ENCODE results near the gene ZFYVE26.
A peak's percentile ranks its signal among the peaks of the same experiment; 100 is the strongest.
"Not testable (repeated sequence)": the region's sequence is repeated elsewhere in the genome, so short reads cannot be mapped to it uniquely, and the experiment has no call there.

The ZFYVE26 gene

DNA sequence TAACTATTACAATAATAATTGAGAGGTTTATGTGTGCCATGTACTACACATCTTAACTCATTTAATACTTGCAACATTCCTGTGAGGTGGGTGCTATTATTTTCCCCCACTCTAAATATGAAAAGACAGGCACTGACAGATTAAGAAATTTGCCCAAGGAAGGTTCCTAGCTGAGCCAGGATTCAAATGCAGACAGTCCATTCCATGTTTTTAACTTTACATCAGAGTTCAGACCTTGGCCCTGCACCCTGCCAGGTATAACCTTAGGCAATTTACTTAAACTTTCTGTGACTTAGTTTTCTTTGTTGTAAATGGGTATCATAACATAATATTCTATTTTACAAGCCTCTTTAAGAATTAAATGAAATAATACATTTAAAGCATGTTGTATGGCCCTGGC is 88.1 kb downstream of the ZFYVE26 start:
- Histone ChIP-seq H3K27me3 (ENCODE audit: control insufficient read depth in 1 of 2, insufficient read depth in 2 of 2, low read length in 2 of 2) (no peaks in the 10 kb centered on the region), H3K9ac (ENCODE audit: low read length in 2 of 2) (no peak overlapping the region), H3K27ac (ENCODE audit: low read length) (no peak overlapping the region)

DNA sequence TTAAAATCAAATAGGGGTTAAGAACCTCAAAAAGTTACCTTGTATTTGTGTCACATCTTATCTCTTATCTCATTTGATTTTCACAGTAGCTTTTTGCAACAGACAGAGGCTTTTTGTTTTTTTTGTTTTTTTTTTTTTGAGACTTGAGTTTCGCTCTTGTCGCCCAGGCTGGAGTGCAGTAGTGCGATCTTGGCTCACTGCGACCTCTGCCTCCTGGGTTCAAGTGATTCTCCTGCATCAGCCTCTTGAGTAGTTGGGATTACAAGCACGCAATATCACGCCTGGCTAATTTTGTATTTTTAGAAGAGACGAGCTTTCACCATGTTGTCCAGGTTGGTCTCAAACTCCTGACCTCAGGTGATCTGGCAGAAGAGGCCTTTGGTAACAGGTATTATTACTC is 89.0 kb downstream of the ZFYVE26 start:
- no peak overlapping the region for H3K27ac ChIP-seq (ENCODE audit: low read length)
- no peaks in the 10 kb centered on the region for H3K36me3 ChIP-seq (ENCODE audit: control insufficient read depth in 2 of 2, insufficient read depth in 2 of 2, low read length in 2 of 2)
- no peaks in the 10 kb centered on the region for H3K27me3 ChIP-seq (ENCODE audit: control insufficient read depth in 1 of 2, insufficient read depth in 2 of 2, low read length in 2 of 2)
- no peak overlapping the region for H3K9ac ChIP-seq (ENCODE audit: low read length in 2 of 2)
- peaks cover 5% of the 10 kb centered on the region for H3K4me1 ChIP-seq (ENCODE audit: control insufficient read depth, insufficient read depth, low read length)
- H3K9me3 ChIP-seq (ENCODE audit: control insufficient read depth in 2 of 2, low read length in 2 of 2), result no peaks in the 10 kb centered on the region
- no peak overlapping the region for H3K4me3 ChIP-seq (ENCODE audit: low read length in 2 of 2)

More for the DNA sequence above, 88.1 kb downstream of the ZFYVE26 start:
- Histone ChIP-seq H3K9me3 (ENCODE audit: control insufficient read depth in 2 of 2, low read length in 2 of 2) (no peaks in the 10 kb centered on the region), H3K4me1 (ENCODE audit: control insufficient read depth, insufficient read depth, low read length) (no peaks in the 10 kb centered on the region), H3K36me3 (ENCODE audit: control insufficient read depth in 2 of 2, insufficient read depth in 2 of 2, low read length in 2 of 2) (no peaks in the 10 kb centered on the region), H3K4me3 (ENCODE audit: low read length in 2 of 2) (no peak overlapping the region)

DNA sequence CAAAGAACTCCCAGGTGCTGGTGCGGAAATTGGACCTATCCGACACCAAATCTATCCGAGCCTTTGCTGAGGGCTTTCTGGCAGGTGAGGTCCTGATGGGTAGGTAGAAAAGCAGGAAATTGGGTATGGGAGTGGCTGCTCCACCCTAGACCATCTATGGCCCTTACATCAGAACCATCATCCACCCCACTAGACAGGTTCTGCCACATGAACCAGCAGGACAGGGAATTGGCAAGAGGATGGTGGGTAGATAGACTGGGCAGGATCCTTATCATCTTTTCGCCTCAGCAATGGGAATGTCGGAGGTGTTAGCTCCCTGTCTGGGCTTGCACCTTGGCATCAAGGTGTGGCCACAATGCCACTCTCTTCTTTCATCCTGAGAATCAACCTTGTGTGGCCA is 91.2 kb downstream of the ZFYVE26 start:
- no peak overlapping the region for H3K9ac ChIP-seq (ENCODE audit: low read length in 2 of 2)
- H3K27me3 ChIP-seq (ENCODE audit: control insufficient read depth in 1 of 2, insufficient read depth in 2 of 2, low read length in 2 of 2), result no peaks in the 10 kb centered on the region
- no peaks in the 10 kb centered on the region for H3K36me3 ChIP-seq (ENCODE audit: control insufficient read depth in 2 of 2, insufficient read depth in 2 of 2, low read length in 2 of 2)
- H3K4me3 ChIP-seq (ENCODE audit: low read length in 2 of 2), result no peak overlapping the region
- no peak overlapping the region for H3K27ac ChIP-seq (ENCODE audit: low read length)
- H3K4me1 ChIP-seq (ENCODE audit: control insufficient read depth, insufficient read depth, low read length), result peaks cover 10% of the 10 kb centered on the region
- H3K9me3 ChIP-seq (ENCODE audit: control insufficient read depth in 2 of 2, low read length in 2 of 2), result no peaks in the 10 kb centered on the region

DNA sequence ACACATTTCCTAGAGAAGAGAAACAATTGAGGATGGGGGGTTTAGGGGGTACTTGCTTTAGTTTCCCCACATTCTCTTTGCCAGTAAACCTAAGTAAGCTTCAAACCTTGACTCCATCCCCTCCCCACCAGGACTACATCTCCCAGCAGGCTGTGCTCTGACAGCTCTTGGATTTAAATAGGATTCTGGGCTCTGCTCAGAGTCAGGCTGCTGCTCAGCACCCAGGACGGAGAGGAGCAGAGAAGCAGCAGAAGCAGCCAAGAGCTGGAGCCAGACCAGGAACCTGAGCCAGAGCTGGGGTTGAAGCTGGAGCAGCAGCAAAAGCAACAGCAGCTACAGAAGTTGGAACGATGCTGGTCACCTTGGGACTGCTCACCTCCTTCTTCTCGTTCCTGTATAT is 94.1 kb downstream of the ZFYVE26 start:
- no peak overlapping the region for H3K9ac ChIP-seq (ENCODE audit: low read length in 2 of 2)
- no peaks in the 10 kb centered on the region for H3K9me3 ChIP-seq (ENCODE audit: control insufficient read depth in 2 of 2, low read length in 2 of 2)
- peaks cover 10% of the 10 kb centered on the region for H3K4me1 ChIP-seq (ENCODE audit: control insufficient read depth, insufficient read depth, low read length)
- H3K27ac ChIP-seq (ENCODE audit: low read length), result no peak overlapping the region
- no peaks in the 10 kb centered on the region for H3K36me3 ChIP-seq (ENCODE audit: control insufficient read depth in 2 of 2, insufficient read depth in 2 of 2, low read length in 2 of 2)
- no peaks in the 10 kb centered on the region for H3K27me3 ChIP-seq (ENCODE audit: control insufficient read depth in 1 of 2, insufficient read depth in 2 of 2, low read length in 2 of 2)
- H3K4me3 ChIP-seq (ENCODE audit: low read length in 2 of 2), result peak overlapping the region in 1 of 2 donors; percentile 35

DNA sequence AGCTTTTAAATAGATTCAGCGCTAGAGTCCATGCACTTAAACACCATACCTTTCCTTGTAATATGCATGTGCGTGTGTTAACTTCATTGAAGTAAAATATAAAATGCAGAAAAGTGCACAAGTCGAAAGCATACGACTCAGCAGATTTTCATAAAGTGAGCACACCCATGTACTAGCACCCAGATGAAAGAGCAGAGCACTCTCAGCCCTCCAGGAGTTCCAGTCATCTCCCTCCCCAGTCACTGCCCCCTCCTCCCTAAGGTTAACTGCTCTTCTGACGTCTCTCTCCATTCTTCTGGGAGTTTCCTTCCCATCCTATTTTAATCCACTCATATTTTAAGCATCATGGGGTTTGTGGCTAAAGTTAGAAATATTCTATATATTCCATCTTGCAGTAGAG is 94.5 kb downstream of the ZFYVE26 start:
- no peaks in the 10 kb centered on the region for H3K27me3 ChIP-seq (ENCODE audit: control insufficient read depth in 1 of 2, insufficient read depth in 2 of 2, low read length in 2 of 2)
- no peaks in the 10 kb centered on the region for H3K36me3 ChIP-seq (ENCODE audit: control insufficient read depth in 2 of 2, insufficient read depth in 2 of 2, low read length in 2 of 2)
- H3K4me1 ChIP-seq (ENCODE audit: control insufficient read depth, insufficient read depth, low read length), result peaks cover 10% of the 10 kb centered on the region
- H3K4me3 ChIP-seq (ENCODE audit: low read length in 2 of 2), result peak overlapping the region in 1 of 2 donors; percentile 35
- H3K9ac ChIP-seq (ENCODE audit: low read length in 2 of 2), result no peak overlapping the region
- no peaks in the 10 kb centered on the region for H3K9me3 ChIP-seq (ENCODE audit: control insufficient read depth in 2 of 2, low read length in 2 of 2)
- no peak overlapping the region for H3K27ac ChIP-seq (ENCODE audit: low read length)

DNA sequence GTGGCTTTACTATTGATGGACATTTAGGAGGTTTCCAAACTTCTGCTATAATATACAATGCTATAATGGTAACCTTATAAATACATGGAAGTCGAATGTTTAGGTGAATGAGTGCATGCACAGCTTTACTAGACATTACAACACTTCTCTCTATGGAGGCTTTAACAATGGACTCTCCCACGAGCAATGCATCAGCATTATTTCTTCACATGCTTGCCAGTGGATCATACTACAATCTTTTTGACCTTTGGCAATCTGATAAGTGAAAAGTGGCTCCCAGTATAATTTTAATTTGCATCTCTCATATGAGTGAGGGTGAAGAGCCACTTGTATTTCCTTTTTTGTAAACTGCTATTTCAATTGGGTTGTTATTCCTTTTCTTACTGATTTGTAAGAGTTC is 96.5 kb downstream of the ZFYVE26 start:
- H3K27me3 ChIP-seq (ENCODE audit: control insufficient read depth in 1 of 2, insufficient read depth in 2 of 2, low read length in 2 of 2), result no peaks in the 10 kb centered on the region
- no peak overlapping the region for H3K27ac ChIP-seq (ENCODE audit: low read length)
- H3K4me1 ChIP-seq (ENCODE audit: control insufficient read depth, insufficient read depth, low read length), result peaks cover 10% of the 10 kb centered on the region
- H3K9me3 ChIP-seq (ENCODE audit: control insufficient read depth in 2 of 2, low read length in 2 of 2), result no peaks in the 10 kb centered on the region
- H3K4me3 ChIP-seq (ENCODE audit: low read length in 2 of 2), result no peak overlapping the region
- no peaks in the 10 kb centered on the region for H3K36me3 ChIP-seq (ENCODE audit: control insufficient read depth in 2 of 2, insufficient read depth in 2 of 2, low read length in 2 of 2)
- H3K9ac ChIP-seq (ENCODE audit: low read length in 2 of 2), result no peak overlapping the region

DNA sequence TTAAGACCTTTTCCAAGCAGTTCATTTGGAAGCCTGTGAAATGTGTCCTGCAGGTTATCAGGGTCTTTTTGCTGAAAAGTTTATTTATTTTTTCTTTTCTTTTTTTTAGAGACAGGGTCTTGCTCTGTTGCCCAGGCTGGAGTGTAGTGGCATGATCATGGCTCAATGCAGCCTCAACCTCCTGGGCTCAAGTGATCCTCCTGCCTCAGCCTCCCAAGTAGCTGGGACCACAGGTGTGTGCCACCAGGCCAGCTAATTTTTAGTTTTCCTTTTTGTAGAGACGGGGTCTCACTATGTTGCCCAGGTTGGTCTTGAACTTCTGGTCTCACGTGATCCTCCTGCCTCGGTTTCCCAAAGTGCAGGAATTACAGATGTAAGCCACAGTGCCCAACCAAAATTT is 97.0 kb downstream of the ZFYVE26 start:
- H3K27me3 ChIP-seq (ENCODE audit: control insufficient read depth in 1 of 2, insufficient read depth in 2 of 2, low read length in 2 of 2); H3K9ac ChIP-seq (ENCODE audit: low read length in 2 of 2); H3K36me3 ChIP-seq (ENCODE audit: control insufficient read depth in 2 of 2, insufficient read depth in 2 of 2, low read length in 2 of 2); H3K27ac ChIP-seq (ENCODE audit: low read length); H3K4me3 ChIP-seq (ENCODE audit: low read length in 2 of 2); H3K9me3 ChIP-seq (ENCODE audit: control insufficient read depth in 2 of 2, low read length in 2 of 2): not testable (repeated sequence)
- peaks cover 10% of the 10 kb centered on the region for H3K4me1 ChIP-seq (ENCODE audit: control insufficient read depth, insufficient read depth, low read length)

DNA sequence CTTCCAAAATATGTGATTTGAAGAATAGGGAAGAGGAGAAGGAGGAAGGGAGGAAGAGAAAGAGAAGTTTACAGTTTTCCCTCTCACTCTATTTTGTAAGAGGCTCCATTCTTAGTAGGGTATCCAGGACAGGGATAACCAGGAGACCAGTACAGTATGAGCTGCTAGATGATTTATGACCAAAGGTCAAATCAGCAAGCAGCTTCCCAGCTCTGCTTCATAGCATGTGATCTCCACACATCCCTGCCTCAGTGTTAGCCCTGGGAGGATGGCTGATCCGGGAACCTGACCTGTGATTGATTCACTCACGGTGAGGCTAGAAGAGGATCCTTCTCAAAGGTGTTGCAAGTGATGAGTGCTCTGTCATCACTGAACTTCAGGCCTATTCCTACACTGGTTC is 98.1 kb downstream of the ZFYVE26 start:
- H3K27me3 ChIP-seq (ENCODE audit: control insufficient read depth in 1 of 2, insufficient read depth in 2 of 2, low read length in 2 of 2), result no peaks in the 10 kb centered on the region
- H3K9me3 ChIP-seq (ENCODE audit: control insufficient read depth in 2 of 2, low read length in 2 of 2), result no peaks in the 10 kb centered on the region
- peaks cover 10% of the 10 kb centered on the region for H3K4me1 ChIP-seq (ENCODE audit: control insufficient read depth, insufficient read depth, low read length)
- no peak overlapping the region for H3K27ac ChIP-seq (ENCODE audit: low read length)
- H3K4me3 ChIP-seq (ENCODE audit: low read length in 2 of 2), result no peak overlapping the region
- no peaks in the 10 kb centered on the region for H3K36me3 ChIP-seq (ENCODE audit: control insufficient read depth in 2 of 2, insufficient read depth in 2 of 2, low read length in 2 of 2)
- no peak overlapping the region for H3K9ac ChIP-seq (ENCODE audit: low read length in 2 of 2)

DNA sequence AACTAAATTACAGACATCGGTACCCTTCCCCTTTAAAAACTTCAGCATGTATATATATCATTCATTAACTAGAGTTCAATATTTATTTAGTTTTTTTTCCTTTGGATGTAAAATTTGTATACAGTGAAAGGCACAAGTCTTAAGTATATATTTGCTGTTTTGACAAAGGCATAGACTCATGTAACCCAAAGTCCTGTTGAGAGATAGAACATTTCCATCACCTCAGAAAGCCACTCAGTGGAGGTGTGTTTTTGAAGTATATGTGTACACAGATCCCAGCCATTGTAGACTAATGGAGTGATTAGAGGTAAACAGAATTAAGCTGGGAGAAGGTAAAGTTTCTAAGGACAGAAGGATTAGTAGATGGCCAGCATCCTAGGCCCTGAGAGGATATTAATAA is 99.3 kb downstream of the ZFYVE26 start:
- no peak overlapping the region for H3K9ac ChIP-seq (ENCODE audit: low read length in 2 of 2)
- H3K4me3 ChIP-seq (ENCODE audit: low read length in 2 of 2), result no peak overlapping the region
- H3K36me3 ChIP-seq (ENCODE audit: control insufficient read depth in 2 of 2, insufficient read depth in 2 of 2, low read length in 2 of 2), result no peaks in the 10 kb centered on the region
- H3K27ac ChIP-seq (ENCODE audit: low read length), result no peak overlapping the region
- peaks cover 2% of the 10 kb centered on the region for H3K4me1 ChIP-seq (ENCODE audit: control insufficient read depth, insufficient read depth, low read length)
- H3K9me3 ChIP-seq (ENCODE audit: control insufficient read depth in 2 of 2, low read length in 2 of 2), result no peaks in the 10 kb centered on the region
- no peaks in the 10 kb centered on the region for H3K27me3 ChIP-seq (ENCODE audit: control insufficient read depth in 1 of 2, insufficient read depth in 2 of 2, low read length in 2 of 2)

DNA sequence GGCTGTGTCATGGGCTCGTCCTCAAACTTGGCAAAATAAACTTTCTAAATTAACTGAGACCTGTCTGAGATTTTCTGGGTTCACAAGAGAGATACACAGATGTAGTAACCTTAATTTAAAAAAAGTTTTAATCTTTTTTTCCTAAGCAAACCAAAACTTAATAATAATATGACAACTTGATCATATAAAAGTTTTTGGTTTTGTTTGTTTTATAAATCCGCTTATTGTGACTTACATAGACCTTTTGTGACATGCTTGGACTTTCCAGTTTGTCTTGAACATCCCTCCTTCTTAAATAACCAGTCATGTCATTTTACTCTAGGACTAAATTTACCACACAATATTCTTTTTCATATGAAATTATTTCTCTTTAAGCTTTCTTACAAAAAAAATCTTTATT is 106.2 kb downstream of the ZFYVE26 start:
- Histone ChIP-seq H3K4me3 (ENCODE audit: low read length in 2 of 2) (no peak overlapping the region), H3K9me3 (ENCODE audit: control insufficient read depth in 2 of 2, low read length in 2 of 2) (no peaks in the 10 kb centered on the region), H3K27me3 (ENCODE audit: control insufficient read depth in 1 of 2, insufficient read depth in 2 of 2, low read length in 2 of 2) (no peaks in the 10 kb centered on the region), H3K27ac (ENCODE audit: low read length) (no peak overlapping the region), H3K36me3 (ENCODE audit: control insufficient read depth in 2 of 2, insufficient read depth in 2 of 2, low read length in 2 of 2) (no peaks in the 10 kb centered on the region), H3K4me1 (ENCODE audit: control insufficient read depth, insufficient read depth, low read length) (no peaks in the 10 kb centered on the region), H3K9ac (ENCODE audit: low read length in 2 of 2) (no peak overlapping the region)

DNA sequence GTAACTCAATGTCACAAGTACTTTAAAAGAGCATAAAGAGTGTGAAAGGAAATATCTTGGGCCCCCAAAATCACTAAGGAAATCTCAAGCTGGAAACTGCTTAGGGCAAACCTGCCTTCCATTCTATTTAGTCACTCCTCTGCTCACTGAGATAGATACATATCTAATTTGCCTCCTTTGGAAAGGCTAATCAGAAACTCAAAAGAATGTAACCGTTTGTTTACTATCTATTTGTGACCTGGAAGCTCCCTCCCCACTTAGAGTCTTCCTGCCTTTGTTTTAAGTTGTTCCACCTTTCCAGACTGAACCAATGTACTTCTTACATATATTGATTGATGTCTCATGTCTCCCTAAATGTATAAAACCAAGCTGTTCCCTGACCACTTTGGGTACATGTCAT is 106.6 kb downstream of the ZFYVE26 start:
- not testable (repeated sequence) for H3K27me3 ChIP-seq (ENCODE audit: control insufficient read depth in 1 of 2, insufficient read depth in 2 of 2, low read length in 2 of 2); H3K9me3 ChIP-seq (ENCODE audit: control insufficient read depth in 2 of 2, low read length in 2 of 2); H3K4me1 ChIP-seq (ENCODE audit: control insufficient read depth, insufficient read depth, low read length); H3K27ac ChIP-seq (ENCODE audit: low read length); H3K36me3 ChIP-seq (ENCODE audit: control insufficient read depth in 2 of 2, insufficient read depth in 2 of 2, low read length in 2 of 2); H3K9ac ChIP-seq (ENCODE audit: low read length in 2 of 2); H3K4me3 ChIP-seq (ENCODE audit: low read length in 2 of 2)

DNA sequence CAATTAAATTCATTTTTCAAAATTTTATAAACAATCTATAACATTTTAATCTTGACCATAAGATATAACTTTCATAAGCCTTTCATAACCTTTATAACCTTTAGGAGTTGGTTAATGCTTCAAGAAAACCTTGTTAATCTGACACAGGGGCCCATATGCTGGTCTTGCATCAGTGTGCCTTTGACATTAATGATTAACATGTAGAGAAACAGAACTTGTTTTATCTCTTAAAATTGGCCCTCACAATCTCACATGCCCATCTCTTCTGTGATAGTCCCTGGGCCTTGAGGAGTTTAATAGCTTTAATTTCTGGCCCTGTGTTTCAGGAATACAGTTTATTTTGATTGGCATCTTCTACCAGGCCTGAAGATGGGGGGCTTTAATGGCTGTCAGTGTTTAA is 107.0 kb downstream of the ZFYVE26 start:
- not testable (repeated sequence) for H3K27ac ChIP-seq (ENCODE audit: low read length); H3K9ac ChIP-seq (ENCODE audit: low read length in 2 of 2); H3K4me3 ChIP-seq (ENCODE audit: low read length in 2 of 2); H3K9me3 ChIP-seq (ENCODE audit: control insufficient read depth in 2 of 2, low read length in 2 of 2); H3K27me3 ChIP-seq (ENCODE audit: control insufficient read depth in 1 of 2, insufficient read depth in 2 of 2, low read length in 2 of 2); H3K36me3 ChIP-seq (ENCODE audit: control insufficient read depth in 2 of 2, insufficient read depth in 2 of 2, low read length in 2 of 2); H3K4me1 ChIP-seq (ENCODE audit: control insufficient read depth, insufficient read depth, low read length)

All from stomach smooth muscle (tissue), 2 donors.